PC-3 (cell line): ENCODE data around the gene POLL. TPM values are rescaled to one million over a fixed set of nuclear protein-coding genes. Genes with fewer than 3 reads are reported as not detected.
A peak's percentile ranks its signal among the peaks of the same experiment; 100 is the strongest.
"Not testable (repeated sequence)": the region's sequence is repeated elsewhere in the genome, so short reads cannot be mapped to it uniquely, and the experiment has no call there.

Source experiments
- ATAC-seq: fragments of 200-7000 bp; cut with Tn5 transposase; 2 replicates; pipeline ENCODE4 v1.9.1; 2020; ENCODE audit warnings: mild to moderate bottlenecking, moderate library complexity
- Bru-seq: library from RNA; stranded (reverse); fragments of 400-500 nt; gene quantifications from one replicate; lab custom pipeline; 2021; lab: Mats Ljungman, UMichigan
- BruChase-seq, 2 experiments: library from RNA; stranded (reverse); fragments of 400-500 nt; gene quantifications; one replicate each; lab custom pipeline; 2021; lab: Mats Ljungman, UMichigan
- BruUV-seq: library from RNA; stranded (reverse); fragments of 400-500 nt; replicated peaks from 2 replicates; lab custom pipeline; 2021; lab: Mats Ljungman, UMichigan
- CTCF ChIA-PET: fragments of 300-600 bp; sonication (Branson Sonifier 250); formaldehyde crosslinking; loops from one replicate; lab custom pipeline; 2022; ENCODE audit warnings: antibody characterized with exemption; lab: Charles Lee
- POLR2A ChIA-PET: fragments of 300-600 bp; sonication (Branson Sonifier 250); formaldehyde crosslinking; loops from one replicate; lab custom pipeline; 2022; ENCODE audit warnings: antibody characterized with exemption; ENCODE audit not compliant: unreplicated experiment; lab: Charles Lee
- DNase-seq: peaks from one replicate; pipeline ENCODE4 v3.0.0-alpha.2; 2015
- H2AFZ ChIP-seq: fragments of 300-600 bp; sonication (generic); 2 replicates; pipeline ENCODE4 v1.6.0; 2016; ENCODE audit warnings: antibody characterized with exemption, low read length
- H3F3A ChIP-seq: fragments of 300-600 bp; sonication (generic); one replicate; pipeline ENCODE4 v1.6.0; 2017; ENCODE audit warnings: antibody characterized with exemption, low read length, control low read depth, mild to moderate bottlenecking; ENCODE audit not compliant: unreplicated experiment
- H3K27ac ChIP-seq: fragments of 300-600 bp; sonication (generic); 2 replicates; pipeline ENCODE4 v1.5.1; 2016; ENCODE audit warnings: mild to moderate bottlenecking, low read length
- H3K27me3 ChIP-seq: fragments of 300-600 bp; sonication (generic); 2 replicates; pipeline ENCODE4 v1.6.1; 2016; ENCODE audit warnings: low read length, mixed read lengths
- H3K36me3 ChIP-seq: fragments of 300-600 bp; sonication (generic); 2 replicates; pipeline ENCODE4 v1.6.1; 2016; ENCODE audit warnings: low read depth, mixed run types, low read length, mixed read lengths
- H3K4me1 ChIP-seq: fragments of 300-600 bp; sonication (generic); 2 replicates; pipeline ENCODE4 v1.5.1; 2016; ENCODE audit warnings: low read length; ENCODE audit not compliant: insufficient read depth
- H3K4me2 ChIP-seq: fragments of 300-600 bp; sonication (generic); 2 replicates; pipeline ENCODE4 v1.6.0; 2016; ENCODE audit warnings: low read length
- H3K4me3 ChIP-seq: fragments of 300-600 bp; sonication (generic); 2 replicates; pipeline ENCODE4 v1.5.1; 2016; ENCODE audit warnings: mild to moderate bottlenecking, low read length, mixed read lengths
- H3K79me2 ChIP-seq: fragments of 300-600 bp; sonication (generic); 2 replicates; pipeline ENCODE4 v1.6.1; 2017; ENCODE audit warnings: low read length, mixed read lengths
- H3K9ac ChIP-seq: fragments of 300-600 bp; sonication (generic); 2 replicates; pipeline ENCODE4 v1.6.0; 2016; ENCODE audit warnings: mild to moderate bottlenecking, low read length
- H3K9me2 ChIP-seq: fragments of 300-600 bp; sonication (generic); replicated peaks from 2 replicates; pipeline ENCODE4 v1.6.1; 2016; ENCODE audit warnings: mixed run types, low read length, mixed read lengths
- H3K9me3 ChIP-seq: fragments of 300-600 bp; sonication (generic); 2 replicates; pipeline ENCODE4 v1.6.1; 2016; ENCODE audit warnings: low read length, mixed read lengths
- H4K20me1 ChIP-seq: fragments of 300-600 bp; sonication (generic); 2 replicates; pipeline ENCODE4 v1.6.1; 2016; ENCODE audit warnings: low read length, mixed read lengths
- EZH2 ChIP-seq: fragments of 300-600 bp; sonication (generic); IDR thresholded peaks from one replicate; pipeline ENCODE4 v1.6.1; 2017; ENCODE audit warnings: antibody characterized with exemption, mild to moderate bottlenecking, low read length; ENCODE audit not compliant: unreplicated experiment
- EZH2phosphoT487 ChIP-seq: fragments of 300-600 bp; sonication (generic); IDR thresholded peaks from 2 replicates; pipeline ENCODE4 v1.6.1; 2018; ENCODE audit warnings: mild to moderate bottlenecking, antibody characterized with exemption, low read length, borderline replicate concordance
- intact Hi-C: fragments of 100-400 bp; cut with micrococcal nuclease; formaldehyde crosslinking; loops from 2 replicates; pipeline ENCODE4 v1.9.0; 2023
- long read RNA-seq: library from polyadenylated mRNA; unstranded; transcript quantifications from one replicate; pipeline ENCODE4 v2.0.0, GENCODE V29; 2021; ENCODE audit not compliant: unreplicated experiment
- total RNA-seq: library from RNA; depleted of rRNA; stranded (reverse); fragments of >200 nt; gene quantifications from 2 replicates; pipeline ENCODE4 v1.2.3, GENCODE V29; 2014; rRNA removed
- TF ChIP-seq, protein P1 (sequence below): fragments of 300-600 bp; sonication (generic); conservative IDR thresholded peaks from 2 replicates; pipeline ENCODE4 v1.5.1; 2017; ENCODE audit warnings: antibody characterized with exemption, low read depth, mild to moderate bottlenecking, low read length

Gene POLL
- total RNA-seq: 10.9 and 13.1 TPM in 2 replicates
- Bru-seq, nascent RNA: percentile 77 among the genes with signal in this experiment
- percentile 66 among the genes with signal in this experiment for BruChase-seq, experiment 1, labeled RNA remaining after a 6-hour chase
- BruChase-seq, experiment 2, labeled RNA remaining after a 2-hour chase: percentile 76 among the genes with signal in this experiment
- long read RNA-seq, partial matches to known transcripts: 7 of 32 reads
- long read RNA-seq, other reads (novel, unspliced or antisense): 20 of 32 reads

DNA sequence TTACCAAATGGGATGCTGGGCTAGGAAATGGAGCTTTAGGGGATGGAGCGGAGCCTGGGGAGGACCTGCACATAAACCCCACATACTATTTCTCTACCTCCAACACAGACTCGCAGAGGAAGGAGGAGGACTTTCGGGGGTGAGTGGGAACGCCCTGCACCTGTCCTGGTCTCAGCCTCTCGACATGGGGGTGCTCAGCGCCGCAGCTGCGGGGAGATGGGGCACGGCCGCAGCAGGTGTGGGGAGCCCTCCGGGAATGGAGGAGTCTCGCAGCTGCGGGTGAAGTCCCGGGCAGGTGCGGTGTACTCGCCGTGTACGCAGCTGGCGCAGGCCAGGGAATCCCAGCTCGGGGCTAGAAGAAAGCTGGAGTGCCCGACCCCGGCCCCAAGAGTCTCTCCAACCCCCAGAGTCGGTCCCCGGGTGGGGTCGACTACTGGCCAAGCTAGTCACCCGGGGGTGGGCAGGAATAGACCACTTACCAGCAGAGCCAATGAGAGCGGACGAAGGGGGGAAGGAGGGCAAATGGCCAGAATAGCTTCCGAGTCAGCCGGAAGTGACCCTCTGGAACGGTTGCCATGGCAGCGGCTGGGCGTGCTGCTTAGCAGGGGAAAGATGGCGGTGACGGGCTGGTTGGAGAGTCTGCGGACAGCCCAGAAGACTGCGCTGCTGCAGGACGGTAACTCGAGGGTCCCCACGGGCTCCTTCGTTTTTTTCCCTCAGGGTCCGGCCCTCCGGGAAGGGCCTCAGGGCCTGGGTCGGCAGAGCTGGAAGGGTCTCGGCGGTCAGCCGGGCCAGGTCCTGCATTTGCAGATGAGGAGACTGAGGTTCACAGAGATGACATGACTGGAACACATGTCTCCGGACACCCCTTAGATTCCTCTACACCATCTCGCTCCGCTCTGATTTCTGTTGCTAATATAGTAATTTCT, at the start of gene POLL, which contains the start of gene DPCD:
Gene POLL, minus strand, starts transcription at position 533 of the 929 bp plus-strand sequence. CDS start 897 bp downstream, outside the sequence.
Gene DPCD, plus strand, starts transcription at position 597 of the 929 bp plus-strand sequence. Its CDS starts 16 bp downstream, at position 613.
- Histone ChIP-seq H4K20me1 (no peaks in the 10 kb centered on the region), H3K27me3 (no peaks in the 10 kb centered on the region), H3K9me2 (no peaks in the 10 kb centered on the region), H3K4me2 (peak within 1 kb of the TSS; percentile 85), H3F3A (no peaks in the 10 kb centered on the region), H3K36me3 (0 out of 2 replicates have a peak, but pooled peaks cover 3% of the 10 kb centered on the region), H3K4me1 (peaks cover 13% of the 10 kb centered on the region), H3K79me2 (peaks cover 24% of the 10 kb centered on the region), H3K4me3 (peak within 1 kb of the TSS; percentile 98), H3K9ac (peak within 1 kb of the TSS; percentile 89), H3K9me3 (no peaks in the 10 kb centered on the region), H2AFZ (peak within 1 kb of the TSS; percentile 89), H3K27ac (no peak within 1 kb of the TSS)
- ATAC-seq (peak; percentile 96), DNase-seq (peak; percentile 90)
- TF ChIP-seq EZH2phosphoT487: no peak
- TF ChIP-seq, protein P1, sequence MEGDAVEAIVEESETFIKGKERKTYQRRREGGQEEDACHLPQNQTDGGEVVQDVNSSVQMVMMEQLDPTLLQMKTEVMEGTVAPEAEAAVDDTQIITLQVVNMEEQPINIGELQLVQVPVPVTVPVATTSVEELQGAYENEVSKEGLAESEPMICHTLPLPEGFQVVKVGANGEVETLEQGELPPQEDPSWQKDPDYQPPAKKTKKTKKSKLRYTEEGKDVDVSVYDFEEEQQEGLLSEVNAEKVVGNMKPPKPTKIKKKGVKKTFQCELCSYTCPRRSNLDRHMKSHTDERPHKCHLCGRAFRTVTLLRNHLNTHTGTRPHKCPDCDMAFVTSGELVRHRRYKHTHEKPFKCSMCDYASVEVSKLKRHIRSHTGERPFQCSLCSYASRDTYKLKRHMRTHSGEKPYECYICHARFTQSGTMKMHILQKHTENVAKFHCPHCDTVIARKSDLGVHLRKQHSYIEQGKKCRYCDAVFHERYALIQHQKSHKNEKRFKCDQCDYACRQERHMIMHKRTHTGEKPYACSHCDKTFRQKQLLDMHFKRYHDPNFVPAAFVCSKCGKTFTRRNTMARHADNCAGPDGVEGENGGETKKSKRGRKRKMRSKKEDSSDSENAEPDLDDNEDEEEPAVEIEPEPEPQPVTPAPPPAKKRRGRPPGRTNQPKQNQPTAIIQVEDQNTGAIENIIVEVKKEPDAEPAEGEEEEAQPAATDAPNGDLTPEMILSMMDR: no peak
- TF ChIP-seq EZH2: no peak
- POLR2A ChIA-PET: no interaction called here
- BruUV-seq: TSS peak; percentile 55
- CTCF ChIA-PET: interaction anchor here (1.2 to 1.3 kb wide), 2 partner anchors 14 to 17 kb away, joined by 3 to 8 read pairs; no protein-coding TSS in a partner anchor
- intact Hi-C loops: loop anchor here (5.0 kb wide), 1 partner anchor 194 kb away; the partner anchor contains the start of gene NPM3

DNA sequence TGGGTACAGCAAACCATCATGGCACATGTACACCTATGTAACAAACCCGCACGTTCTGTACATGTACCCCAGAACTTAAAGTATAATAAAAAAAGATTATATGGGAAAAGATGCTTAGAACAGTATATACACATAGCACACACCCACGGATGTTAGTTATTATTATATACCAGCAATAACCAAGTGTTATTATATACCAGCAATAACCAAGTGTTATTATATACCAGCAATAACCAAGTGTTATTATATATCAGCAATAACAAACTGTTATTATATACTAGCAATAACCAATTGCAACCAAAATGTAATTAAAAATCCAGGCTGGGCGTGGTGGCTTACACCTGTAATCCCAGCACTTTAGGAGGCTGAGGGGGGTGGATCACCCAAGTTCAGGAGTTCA, 45.5 kb upstream of the POLL start:
- BruUV-seq, H3K27me3 ChIP-seq, POLR2A ChIA-PET, DNase-seq, H3K27ac ChIP-seq, H3K79me2 ChIP-seq, H3K4me2 ChIP-seq, H3K9ac ChIP-seq, H3K36me3 ChIP-seq, CTCF ChIA-PET, H2AFZ ChIP-seq, H4K20me1 ChIP-seq, H3F3A ChIP-seq, H3K4me1 ChIP-seq, H3K4me3 ChIP-seq, ATAC-seq, intact Hi-C loops, H3K9me2 ChIP-seq, H3K9me3 ChIP-seq: not testable (repeated sequence)

DNA sequence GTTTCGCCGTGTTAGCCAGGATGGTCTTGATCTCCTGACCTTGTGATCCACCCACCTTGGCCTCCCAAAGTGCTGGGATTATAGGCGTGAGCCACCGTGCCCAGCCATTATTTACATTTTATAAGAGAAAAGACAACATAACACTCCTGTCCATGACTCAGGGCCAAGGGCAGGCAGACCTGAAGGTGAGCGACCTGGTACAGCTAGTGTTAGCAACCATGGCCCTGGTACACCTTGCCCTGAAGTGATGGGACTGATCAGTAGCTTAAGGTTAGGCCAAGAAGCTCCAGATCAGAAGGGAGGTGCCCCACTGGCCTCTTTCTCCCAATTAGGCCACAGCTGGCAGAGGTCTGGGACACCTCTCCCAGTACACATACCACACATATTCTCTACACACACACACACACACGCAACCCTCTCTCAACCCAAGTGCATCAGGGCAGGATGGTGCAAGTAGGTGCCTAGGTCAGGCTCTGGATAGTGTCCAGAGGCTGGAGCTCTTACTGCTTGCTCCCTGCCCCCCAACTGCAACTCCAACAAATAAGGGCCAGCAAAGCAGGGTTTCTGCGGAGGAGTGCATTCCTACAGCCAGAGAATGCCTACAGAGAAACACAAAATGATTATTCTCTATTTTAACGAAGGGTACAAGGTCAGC, 43.9 kb upstream of the POLL start:
- Histone ChIP-seq H3K4me3 (no peak overlapping the region), H3K79me2 (no peaks in the 10 kb centered on the region), H2AFZ (no peak overlapping the region), H3K27ac (no peak overlapping the region), H3K27me3 (no peaks in the 10 kb centered on the region), H3K4me2 (no peak overlapping the region), H3K4me1 (peaks cover 5% of the 10 kb centered on the region; the same call in 1 of the 2 replicates), H4K20me1 (no peaks in the 10 kb centered on the region), H3K36me3 (no peaks in the 10 kb centered on the region), H3K9me3 (no peaks in the 10 kb centered on the region), H3F3A (no peaks in the 10 kb centered on the region), H3K9me2 (no peaks in the 10 kb centered on the region), H3K9ac (no peak overlapping the region)
- POLR2A ChIA-PET: no interaction called here
- BruUV-seq: no TSS peak
- intact Hi-C loops: no loop called here
- DNase-seq (no peak), ATAC-seq (no peak)
- TF ChIP-seq, protein P1: no peak
- TF ChIP-seq EZH2 (no peak), EZH2phosphoT487 (no peak)
- CTCF ChIA-PET: no interaction called here
